Muscle of back (tissue), 11 donors: Measurements from ENCODE around the gene MCM9. TPM values are rescaled to one million over a fixed set of nuclear protein-coding genes. Genes with fewer than 3 reads are reported as not detected.
"Not testable (repeated sequence)": the region's sequence is repeated elsewhere in the genome, so short reads cannot be mapped to it uniquely, and the experiment has no call there.

ENCODE experiments used
- DNase-seq, 3 donors: peaks; one replicate each; pipeline versions ENCODE4 v3.0.0 to v3.0.0-alpha.2; 2013
- polyA plus RNA-seq, 10 donors: library from polyadenylated mRNA; unstranded; fragments of 120-200 nt; gene quantifications; one replicate each; pipeline ENCODE4 v1.2.1, GENCODE V29; 2013; ENCODE audit not compliant: insufficient read length in 10 of 10

MCM9 gene
- polyA plus RNA-seq, 10 donors: 9.3 to 14.5 (median 13.2) TPM

DNA sequence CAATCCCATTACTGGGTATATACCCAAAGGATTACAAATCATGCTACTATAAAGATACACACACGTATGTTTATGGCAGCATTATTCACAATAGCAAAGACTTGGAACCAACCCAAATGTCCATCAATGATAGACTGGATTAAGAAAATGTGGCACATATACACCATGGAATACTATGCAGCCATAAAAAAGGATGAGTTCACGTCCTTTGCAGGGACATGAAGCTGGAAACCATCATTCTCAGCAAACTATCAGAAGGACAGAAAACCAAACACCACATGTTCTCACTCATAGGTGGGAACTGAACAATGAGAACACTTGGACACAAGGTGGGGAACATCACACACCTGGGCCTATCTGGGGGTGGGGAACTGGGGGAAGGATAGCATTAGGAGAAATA, 66.1 kb downstream of the MCM9 start:
- not testable (repeated sequence) for DNase-seq

DNA sequence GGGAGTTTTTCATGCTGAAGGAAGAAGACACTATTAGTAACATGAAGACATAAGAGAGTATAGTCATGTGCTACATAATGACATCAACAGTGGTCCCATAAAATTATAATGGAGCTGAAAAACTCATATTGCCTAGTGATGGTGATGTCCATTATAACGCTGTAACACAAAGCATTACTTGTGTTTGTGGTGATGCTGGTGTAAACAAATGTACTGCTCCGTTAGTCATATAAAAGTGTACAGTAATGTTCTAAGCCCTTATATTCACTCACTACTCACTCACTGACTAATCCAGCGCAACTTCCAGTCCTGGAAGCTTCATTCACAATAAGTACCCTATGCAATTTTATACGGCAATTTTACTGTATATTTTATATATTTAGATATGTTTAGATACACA, 67.8 kb downstream of the MCM9 start:
- DNase-seq: no peak

DNA sequence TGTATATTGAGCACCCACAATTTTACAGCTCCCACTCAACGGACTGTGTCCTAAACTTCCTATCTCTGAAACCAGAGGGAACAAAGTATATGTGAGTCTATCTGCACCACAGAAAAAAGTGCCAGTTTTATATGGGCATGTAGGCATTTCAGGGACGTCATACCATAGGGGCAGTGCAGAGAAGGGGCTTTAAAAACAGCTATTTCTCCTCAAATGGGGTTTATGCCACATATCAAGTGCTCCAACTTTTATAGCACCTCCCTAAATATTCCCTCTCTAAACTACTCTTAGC, 69.9 kb downstream of the MCM9 start:
- DNase-seq: no peak

DNA sequence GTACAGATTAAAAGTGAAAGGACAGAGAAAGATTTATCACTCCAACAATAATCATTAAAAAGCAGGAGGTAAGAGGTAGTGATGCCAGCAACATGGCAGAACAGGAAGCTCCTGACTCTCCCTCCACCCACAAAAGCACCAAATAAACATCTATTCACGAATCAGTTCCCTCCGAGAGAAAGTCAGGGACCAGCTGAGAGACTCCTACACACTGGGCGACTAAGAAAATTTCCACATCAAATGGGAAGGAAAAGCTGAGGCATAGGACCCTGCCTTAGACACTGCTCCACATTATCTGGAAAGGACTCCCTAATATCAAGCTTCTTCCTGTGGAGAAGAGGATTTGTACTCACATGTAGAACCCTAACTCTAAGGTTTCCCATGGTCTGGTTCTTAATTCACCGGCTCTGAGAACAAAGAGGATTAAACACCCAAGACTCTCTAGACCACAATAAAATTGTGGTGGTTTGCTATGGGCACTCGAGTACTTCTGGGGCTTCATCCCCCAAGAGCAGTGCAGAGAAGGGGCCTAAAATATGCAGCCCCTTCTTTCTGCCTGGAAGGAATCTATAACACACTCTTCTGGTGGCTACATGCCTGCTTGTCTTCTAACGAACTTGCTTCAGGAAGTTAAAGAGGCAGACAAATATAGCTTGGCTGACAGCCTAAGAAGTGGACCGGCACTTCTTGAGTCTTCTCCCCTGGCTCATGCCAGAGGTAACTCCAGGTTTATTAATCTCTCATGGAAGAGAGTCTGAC, 70.4 kb downstream of the MCM9 start:
- DNase-seq: no peak

DNA sequence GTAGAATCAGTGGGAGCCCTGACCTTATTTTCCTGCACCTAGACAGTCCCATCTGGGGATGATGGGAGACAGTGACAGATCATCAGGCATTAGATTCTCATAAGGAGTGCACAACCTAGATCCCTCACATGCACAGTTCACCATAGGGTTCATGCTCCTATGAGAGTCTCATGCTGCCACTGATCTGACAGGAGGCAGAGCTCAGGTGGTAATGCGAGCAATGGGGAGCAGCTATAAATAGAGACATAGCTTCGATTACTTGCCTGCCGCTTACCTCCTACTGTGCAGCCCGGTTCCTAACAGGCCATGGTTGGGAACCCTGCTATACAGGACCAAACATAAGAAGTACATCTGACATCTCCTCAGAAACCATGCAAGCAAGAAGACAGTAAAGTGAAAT, 72.5 kb downstream of the MCM9 start:
- DNase-seq: no peak

DNA sequence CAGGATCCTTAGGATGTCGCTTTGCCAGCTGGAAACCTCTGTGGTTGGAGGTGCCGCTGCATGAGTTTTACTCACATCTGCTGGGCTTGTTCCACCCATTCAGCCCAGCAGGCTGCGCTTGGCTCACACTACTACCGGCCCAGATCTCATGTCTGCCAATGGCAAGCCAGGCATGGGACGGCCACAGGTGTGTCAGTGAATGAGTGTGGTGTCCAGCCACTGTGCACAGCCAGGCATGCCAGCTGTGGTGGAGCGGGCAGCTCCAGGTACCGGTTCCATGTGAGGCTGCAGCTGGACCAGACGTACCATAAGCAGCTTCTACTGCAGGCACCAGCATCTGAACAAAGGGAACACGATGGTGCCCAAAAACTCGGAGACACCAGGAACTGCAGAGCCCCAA, 74.1 kb downstream of the MCM9 start:
- no peak for DNase-seq

DNA sequence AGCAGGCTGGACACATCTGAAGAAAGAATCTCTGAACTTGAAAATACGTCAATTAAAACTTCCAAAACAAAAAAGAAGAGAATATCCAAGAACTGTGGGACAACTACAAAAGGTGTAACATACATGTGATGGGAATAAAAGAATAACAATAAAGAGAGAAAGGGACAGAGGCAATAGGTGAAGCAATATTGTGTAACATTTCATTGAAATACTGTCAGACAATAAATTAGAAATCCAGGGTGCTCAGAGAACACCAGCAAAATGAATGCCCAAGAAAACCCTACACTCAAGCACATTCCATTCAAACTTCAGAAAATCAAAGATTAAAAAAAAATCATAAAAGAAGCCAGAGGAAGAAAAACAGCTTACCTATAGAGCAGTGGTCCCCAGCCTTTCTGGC, 74.6 kb downstream of the MCM9 start:
- DNase-seq: no peak

DNA sequence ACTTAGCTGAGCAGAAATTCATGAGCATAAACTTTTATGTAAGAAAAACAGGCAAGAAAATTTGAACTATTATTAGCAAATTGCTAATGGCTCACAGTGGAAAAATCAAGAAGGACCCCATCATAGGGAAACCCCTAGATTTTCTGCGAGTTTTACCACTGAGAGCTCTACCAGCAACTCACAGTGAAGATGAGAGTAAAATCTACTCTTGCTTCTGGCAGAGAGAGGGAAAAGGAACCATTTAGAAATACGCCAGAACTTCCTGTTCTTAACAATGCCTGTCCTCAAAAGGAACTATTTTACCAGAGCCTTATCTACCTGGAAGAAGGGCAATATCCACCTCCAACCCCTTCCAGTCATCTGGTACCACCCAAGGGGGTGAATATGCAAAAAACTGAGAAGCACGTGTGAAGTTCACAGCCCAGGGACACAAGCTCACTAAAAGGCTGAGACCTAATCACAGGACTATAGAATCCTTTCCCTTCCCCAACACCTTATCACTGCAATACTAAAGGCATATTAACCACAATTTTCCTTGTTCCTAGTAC, 75.4 kb downstream of the MCM9 start:
- no peak for DNase-seq

DNA sequence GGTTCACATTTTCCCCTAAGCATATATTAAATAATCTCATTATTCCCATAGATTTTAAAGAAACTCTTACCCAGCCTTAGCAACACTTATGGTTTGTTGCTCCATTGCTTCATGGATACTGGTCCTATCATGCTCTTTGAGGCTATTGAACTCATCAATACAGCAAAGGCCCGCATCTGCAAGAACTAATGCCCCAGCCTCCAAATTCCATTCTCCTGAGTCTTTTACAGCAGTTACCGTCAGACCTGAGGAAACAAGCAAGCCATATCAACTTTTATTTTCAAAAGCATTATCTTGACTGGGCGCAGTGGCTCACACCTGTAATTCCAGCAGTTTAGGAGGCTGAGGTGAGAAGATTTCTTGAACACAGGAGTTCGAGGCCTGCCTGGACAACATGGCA, 78.7 kb downstream of the MCM9 start:
- DNase-seq: no peak

DNA sequence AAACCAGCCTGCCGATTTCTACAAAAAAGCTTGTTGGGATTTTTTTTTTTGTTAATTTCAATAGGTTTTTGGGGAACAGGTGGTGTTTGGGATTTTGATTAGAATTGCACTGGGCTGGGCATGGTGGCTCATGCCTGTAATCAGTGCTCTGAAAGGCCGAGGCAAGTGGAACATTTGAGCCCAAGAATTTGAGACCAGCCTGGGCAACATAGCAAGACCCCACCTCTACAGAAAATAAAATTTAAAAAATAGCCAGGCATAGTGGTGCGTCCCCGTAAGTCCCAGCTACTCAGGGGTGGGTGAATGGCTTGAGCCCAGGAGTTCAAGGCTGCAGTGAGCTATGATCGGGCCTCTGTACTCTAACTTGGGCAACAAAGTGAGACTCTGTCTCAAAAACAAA, 81.6 kb downstream of the MCM9 start:
- DNase-seq: no peak

DNA sequence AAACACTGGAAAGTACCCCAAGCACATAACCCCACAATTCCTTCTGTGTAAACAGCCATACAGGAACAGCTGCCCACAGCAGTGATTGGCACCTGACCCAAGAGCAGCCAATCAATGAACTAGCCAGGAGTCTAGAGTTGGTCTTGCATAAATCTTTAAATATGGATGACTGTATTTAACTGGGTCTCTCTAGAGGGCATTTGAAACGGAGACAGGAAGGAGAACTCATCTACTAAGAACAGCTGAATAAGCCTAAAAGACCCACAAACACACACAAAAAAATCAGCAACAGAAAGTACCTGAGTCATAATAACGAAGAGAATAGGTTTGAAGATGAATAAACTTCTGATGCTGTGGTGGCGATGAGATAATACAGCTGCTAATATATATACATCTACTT, 90.0 kb downstream of the MCM9 start:
- no peak for DNase-seq

DNA sequence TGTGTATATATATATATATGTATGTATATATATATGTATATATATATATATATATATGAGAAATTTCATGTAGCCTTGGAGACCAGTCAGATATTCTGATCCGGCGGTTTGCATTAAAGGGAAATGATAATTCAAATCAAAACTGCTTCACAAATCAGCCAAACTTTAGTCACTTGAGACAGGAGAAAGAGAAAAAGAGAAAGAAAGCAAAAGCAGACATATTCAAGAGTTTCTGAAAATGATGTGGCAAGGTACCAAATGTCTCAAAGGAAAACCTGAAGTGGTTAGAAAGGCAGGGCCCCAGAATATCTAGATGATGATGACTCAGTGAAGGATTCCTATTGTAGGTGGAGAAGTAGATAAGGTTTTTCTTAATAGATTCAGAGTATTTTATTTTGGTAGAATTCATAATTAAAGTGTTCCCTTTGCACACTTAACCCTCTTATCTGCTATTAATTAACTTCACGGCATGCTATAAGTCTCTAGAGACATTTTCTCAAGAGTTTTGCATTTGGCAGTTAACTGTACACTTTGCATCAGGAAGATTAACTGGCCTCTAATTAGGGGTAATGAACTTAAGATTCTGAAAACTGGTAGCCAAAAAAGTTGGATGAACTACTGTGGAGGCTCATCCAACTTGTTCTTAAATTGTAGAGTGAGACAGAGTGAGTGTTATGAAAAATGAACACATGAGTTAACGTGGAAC, 91.1 kb downstream of the MCM9 start:
- no peak for DNase-seq

DNA sequence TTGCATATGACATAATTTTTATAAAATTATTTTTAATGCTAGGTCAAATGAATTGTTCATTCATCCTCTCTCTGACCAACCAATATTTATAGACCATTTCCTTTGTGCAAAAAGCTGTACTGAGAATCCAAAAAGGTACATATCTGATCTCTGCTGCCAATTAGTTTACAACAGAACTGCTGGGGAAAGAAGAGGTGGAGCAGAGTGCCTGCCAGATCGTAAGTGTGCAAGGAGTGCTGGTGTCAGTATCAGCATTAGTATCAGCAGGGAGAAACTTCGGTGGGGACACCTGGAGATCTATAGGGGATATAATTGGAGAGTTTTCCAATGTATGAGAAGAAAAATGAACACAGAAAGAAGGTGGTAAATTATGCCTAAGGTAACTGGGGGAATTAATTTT, 104.3 kb downstream of the MCM9 start:
- DNase-seq: no peak

DNA sequence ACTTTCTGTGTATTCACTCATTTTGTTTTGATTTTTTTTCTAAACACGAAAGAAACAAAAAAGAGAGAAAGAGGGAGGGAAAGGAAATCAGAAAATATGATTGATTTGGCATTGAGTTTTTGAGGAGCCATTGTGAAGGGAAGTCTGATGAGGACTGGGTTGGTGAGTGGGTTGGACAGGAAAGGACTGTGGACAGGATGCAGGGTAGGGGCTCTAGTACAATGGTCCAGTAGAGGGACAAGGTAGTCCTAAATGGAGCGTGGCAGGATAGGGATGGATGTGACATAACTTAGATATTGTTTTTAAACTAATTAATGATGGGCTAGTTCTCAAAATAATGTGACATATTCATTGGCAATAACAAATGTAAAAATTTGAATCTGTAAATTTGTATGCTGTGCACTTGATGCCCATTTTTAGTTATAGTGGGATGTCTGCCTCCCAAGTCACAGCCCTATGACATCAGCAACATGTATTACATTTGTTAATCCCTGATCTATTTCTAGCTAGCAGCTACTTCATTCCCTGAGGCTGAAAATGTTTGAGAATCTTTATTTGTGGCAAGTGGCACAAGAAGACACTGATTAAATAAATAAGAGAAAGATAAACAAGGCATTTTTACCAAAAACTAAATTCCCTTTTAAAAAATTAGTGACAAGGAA, 105.0 kb downstream of the MCM9 start:
- no peak for DNase-seq

DNA sequence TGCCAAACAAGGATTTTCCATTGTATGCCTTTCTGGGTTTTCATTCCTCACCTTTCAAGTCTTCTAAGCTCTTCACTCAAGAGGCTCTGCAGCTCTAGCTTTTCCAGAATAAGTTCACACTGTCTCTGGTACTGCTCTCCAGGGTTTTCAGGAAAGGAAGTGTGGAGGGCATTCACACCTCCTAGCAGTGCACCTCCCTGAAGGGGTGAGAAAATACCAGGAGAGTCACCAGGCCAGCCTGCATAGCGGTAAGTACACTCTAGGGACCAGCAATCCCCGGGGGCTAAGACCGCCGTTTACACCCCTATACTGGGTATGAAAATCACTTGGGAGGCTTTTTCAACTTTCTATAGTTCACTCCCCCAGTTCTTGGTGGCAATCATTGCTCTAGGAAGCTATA, 108.9 kb downstream of the MCM9 start:
- DNase-seq: no peak

DNA sequence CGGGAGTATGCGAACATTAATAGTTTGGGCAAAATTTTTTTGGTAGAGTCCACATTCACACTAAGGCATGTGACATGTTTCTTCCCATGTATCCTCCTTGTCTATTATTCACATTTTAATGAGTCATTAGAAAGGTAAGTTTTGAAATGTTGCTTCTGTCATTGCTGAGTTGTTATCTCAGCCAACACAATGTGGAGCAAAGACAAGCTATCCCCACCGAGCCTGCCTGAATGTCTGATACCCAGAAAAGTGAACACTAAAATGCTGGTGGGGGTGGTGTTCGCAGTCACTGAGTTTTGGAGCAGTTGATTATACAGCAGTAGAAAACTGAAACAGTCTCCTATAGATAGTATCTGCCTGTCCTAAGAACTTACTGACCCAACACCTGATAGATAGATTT, 109.3 kb downstream of the MCM9 start:
- DNase-seq: no peak

DNA sequence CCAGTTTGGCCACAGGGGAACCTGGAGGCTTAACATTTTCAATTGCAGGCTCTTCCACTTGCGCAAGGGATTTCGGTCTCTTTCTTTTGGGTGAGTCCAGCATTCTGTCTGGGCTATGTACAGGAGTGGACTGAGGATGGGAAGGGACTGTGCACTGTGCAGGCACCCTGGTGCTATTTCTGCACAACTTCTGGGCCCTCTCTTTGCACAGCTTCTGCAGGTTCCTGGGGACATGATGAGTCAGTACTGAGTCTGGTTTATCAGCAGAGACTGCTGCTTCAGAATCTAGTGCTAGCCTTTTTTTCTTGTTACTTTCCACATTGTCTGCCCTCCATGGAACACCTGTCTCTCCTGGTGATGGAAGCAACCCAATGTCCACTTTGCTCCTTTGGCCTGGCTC, 119.5 kb downstream of the MCM9 start:
- DNase-seq: no peak

DNA sequence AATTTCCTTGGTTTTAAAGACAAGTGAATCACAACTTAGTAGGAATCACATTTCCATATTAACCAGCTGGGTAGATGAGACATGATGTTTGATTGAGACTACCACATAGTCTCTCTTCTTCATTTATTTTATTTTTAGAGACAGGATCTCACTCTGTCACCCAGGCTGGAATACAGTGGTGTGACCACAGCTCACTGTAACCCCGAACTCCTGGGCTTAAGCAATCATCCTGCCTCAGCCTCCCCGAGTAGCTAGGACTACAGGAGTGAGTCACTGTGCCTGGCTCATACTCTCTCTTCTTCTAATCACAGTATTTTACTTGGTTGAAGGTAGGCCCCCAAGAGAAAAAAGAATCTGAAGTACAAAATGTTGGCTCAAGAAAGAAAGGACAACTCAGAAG, 121.2 kb downstream of the MCM9 start:
- no peak for DNase-seq

DNA sequence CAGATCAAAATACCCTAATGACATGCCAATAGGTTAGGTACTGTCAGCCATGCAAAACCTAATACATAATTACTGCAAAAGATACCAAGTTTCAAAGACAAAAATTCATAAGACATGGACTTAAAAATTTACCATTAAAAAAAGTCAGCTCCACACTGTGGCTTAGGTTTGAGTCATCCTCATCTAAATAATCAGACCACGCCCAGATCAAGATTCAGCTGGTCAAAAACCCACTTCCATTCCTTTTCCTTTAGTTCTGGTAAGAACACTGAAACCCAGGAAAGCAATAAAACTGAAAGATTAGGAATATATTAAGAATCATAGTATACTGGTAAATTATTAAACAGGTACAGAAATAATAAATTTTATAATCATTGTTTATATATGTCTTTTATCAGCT, 122.0 kb downstream of the MCM9 start:
- no peak for DNase-seq

DNA sequence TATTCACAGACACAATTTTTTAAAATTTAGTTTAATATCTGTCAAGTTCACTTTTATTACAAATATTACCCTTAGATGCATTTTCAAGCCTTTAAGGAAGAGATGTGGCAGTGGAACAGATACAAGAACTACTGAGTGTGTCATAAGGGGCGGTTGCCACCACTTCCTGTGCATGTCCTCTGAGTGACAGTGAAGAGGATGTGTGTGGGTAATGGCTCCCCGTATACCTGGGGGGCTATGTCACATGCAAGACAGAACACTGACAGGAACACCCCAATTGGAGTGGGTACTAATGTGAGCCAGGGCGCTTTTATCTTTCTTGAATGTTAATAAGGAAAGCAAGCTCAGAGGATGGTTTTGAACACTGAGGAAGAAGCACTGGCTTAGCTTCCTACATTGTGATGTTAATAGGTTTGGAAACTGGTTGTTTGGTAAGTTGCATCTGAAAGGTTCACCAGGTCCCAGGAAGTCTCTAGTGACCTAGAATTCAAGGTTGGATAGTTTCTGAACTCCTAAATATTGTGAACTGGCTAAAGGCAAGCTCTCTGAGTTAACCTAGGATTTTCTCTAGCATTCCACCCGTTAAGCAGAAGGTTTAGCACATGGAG, 124.4 kb downstream of the MCM9 start:
- DNase-seq: no peak

DNA sequence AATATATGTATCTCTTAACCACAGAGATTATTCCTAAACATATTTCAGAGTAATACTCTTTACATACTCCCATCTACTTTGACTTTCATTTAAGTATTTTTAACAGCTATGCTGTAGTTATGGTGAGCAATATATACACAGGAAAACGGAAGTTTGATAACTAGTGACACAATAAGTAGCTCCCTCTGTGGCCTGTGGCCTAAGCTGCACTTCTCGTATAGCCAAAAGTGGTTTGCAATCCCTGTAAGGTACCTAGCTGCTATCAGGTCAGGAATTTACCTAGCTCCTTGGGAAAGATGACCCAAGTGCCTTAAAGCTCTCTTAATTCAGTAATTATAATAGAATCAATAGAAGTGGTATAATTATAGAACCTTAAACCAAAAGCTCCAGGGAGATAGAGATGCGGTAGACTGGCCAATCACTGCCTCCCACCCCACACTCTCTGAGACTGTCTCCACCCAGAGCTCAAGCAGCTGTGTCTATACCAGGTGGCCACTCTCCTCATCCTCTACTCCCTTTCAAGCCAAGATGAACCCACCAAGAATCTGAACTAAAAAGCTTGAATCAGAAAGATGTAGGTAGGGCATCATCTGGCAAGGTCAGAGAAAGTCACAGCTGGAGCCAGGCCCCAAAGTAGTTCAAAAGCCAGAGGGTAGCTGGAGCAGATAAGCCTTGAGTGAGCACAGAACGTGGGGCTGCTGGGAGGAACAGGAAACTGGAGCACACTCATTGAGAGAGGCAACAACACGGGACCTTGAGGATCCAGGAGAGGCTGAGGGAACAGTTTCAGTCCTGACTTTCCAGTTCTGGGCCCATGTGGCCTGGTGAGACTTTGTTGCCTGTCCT, 125.9 kb downstream of the MCM9 start:
- no peak for DNase-seq

DNA sequence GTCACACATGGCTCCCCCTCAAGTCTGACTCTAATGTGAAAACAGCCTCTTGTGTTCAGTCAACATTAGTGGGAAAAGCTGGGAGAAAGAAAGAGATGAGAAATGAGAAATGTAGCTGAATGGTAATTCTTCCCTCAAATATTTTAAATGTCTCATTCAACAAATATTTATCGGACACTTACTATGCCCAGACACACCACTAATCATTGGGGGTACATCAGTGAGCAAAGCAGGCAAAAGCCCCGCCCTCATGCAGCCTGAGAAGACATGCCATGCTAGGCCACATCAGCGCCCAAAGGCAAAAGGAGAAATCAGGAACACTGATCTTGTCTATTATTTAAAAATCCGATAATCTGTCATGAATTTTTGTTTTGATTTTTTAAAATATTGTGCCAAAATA, 130.9 kb downstream of the MCM9 start:
- DNase-seq: no peak
